K562 (cell line): ENCODE data around the gene CCNQ. TPM values are rescaled to one million over a fixed set of nuclear protein-coding genes. Genes with fewer than 3 reads are reported as not detected.

Experiments used
- EZH2 ChIP-seq: IDR thresholded peaks from 2 replicates; pipeline ENCODE4 v1.6.1; 2012; ENCODE audit warnings: low read depth, mild to moderate bottlenecking, inconsistent platforms, low read length, borderline replicate concordance
- FOXM1 ChIP-seq, 2 experiments: fragments of 450-650 bp in 1 of 2; sonication (generic) in 1 of 2; formaldehyde crosslinking in 1 of 2; IDR thresholded peaks; 2 replicates each; pipeline versions ENCODE4 v1.6.1 to v1.9.0; 2017 to 2022; ENCODE audit warnings: low read depth in 2 of 2, mild to moderate bottlenecking in 2 of 2, missing genetic modification reagents in 1 of 2, moderate library complexity in 1 of 2
- SMARCA4 ChIP-seq: fragments of 450-650 bp; IDR thresholded peaks from 2 replicates; pipeline ENCODE4 v1.6.1; 2016
- TBP ChIP-seq: optimal IDR thresholded peaks from 2 replicates; pipeline ENCODE3; 2011; ENCODE audit warnings: low read depth, low read length, improper control_type of control experiment
- TEAD1 ChIP-seq, 2 experiments: fragments of 450-650 bp in 1 of 2; sonication (generic) in 1 of 2; formaldehyde crosslinking; IDR thresholded peaks; 2 replicates each; pipeline versions ENCODE4 v1.4.0 to v1.8.0; 2020 to 2022; ENCODE audit warnings: mild to moderate bottlenecking in 2 of 2, missing genetic modification reagents in 1 of 2
- YY1 ChIP-seq, 3 experiments: IDR thresholded peaks; 2 replicates each; pipeline ENCODE4 v1.6.1; 2011; ENCODE audit warnings: low read length in 2 of 3, mild to moderate bottlenecking in 2 of 3, moderate library complexity in 2 of 3, borderline replicate concordance in 1 of 3, control low read depth in 1 of 3, low read depth in 1 of 3; ENCODE audit not compliant: insufficient read depth in 3 of 3, insufficient replicate concordance in 2 of 3, control insufficient read depth in 1 of 3, insufficient read length in 1 of 3; ENCODE audit errors: extremely low read depth in 1 of 3
- ZNF253 ChIP-seq: fragments of 250-450 bp; sonication (Bioruptor Pico); conservative IDR thresholded peaks from 2 replicates; pipeline ENCODE4 v1.6.1; 2021; ENCODE audit warnings: mild to moderate bottlenecking
- polyA plus RNA-seq, 8 experiments: library from polyadenylated mRNA; depleted of rRNA in 4 of 8; stranded (reverse) in 5 of 8; unstranded in 3 of 8; fragments of >200 nt; fragmentation: Nextera tagmentation in 2 of 8; fragmentation: Illumina TruSeq in 1 of 8; extraction: Ambion mirVana in 2 of 8; extraction: Trizol in 1 of 8; gene quantifications; 2 replicates each; pipeline versions ENCODE4 v1.2.1 to v1.2.3, GENCODE V29; 2011 to 2014; ENCODE audit warnings: inconsistent platforms in 1 of 8, missing spikeins in 1 of 8
- total RNA-seq, 7 experiments: library from RNA; depleted of rRNA in 6 of 7; stranded (reverse); fragments of >200 nt in 6 of 7; fragmentation: Illumina TruSeq in 2 of 7; extraction: Trizol in 2 of 7; gene quantifications; 2 replicates each; pipeline versions ENCODE4 v1.2.1 to v1.2.3, GENCODE V29; 2011 to 2021; ENCODE audit warnings: low replicate concordance in 1 of 7

Gene CCNQ
- total and polyA plus RNA-seq, 9 of the 15 experiments (the other 6 are each of a cell fraction or from before 2014, with no cell fraction given), result 0.92 to 53.8 (median 25.3) TPM

GRCh38 chrX:153598541-153599191, at the start of gene CCNQ (continued):
- no peak for TF ChIP-seq SMARCA4
- TF ChIP-seq ZNF253 (CRISPR knock-in tag), result no peak
- TF ChIP-seq YY1 (IDR thresholded peaks at IDR 0.05; ENCODE audit: borderline replicate concordance in 1 of 3, control insufficient read depth in 1 of 3, extremely low read depth in 1 of 3, insufficient read depth in 3 of 3, insufficient read length in 1 of 3, insufficient replicate concordance in 2 of 3, low read depth in 1 of 3, low read length in 2 of 3), result no peak
- no peak for TF ChIP-seq FOXM1 (IDR thresholded peaks at IDR 0.05; ENCODE audit: low read depth)
- no peak for TF ChIP-seq FOXM1 (CRISPR knock-in tag; IDR thresholded peaks at IDR 0.05; ENCODE audit: low read depth)
- no peak for TF ChIP-seq TBP
- TF ChIP-seq EZH2, result no peak
- TF ChIP-seq TEAD1 (CRISPR knock-in tag; IDR thresholded peaks at IDR 0.05), result no peak
